Neural progenitor cell (in vitro differentiated cells): Measurements from ENCODE around the gene SHMT1. TPM values are rescaled to one million over a fixed set of nuclear protein-coding genes. Genes with fewer than 3 reads are reported as not detected.
A peak's percentile ranks its signal among the peaks of the same experiment; 100 is the strongest.

Source experiments
- DNase-seq: peaks from one replicate; pipeline ENCODE4 v3.0.0-alpha.2; 2016; ENCODE audit warnings: low spot score
- H2AFZ ChIP-seq: fragments of 200-600 bp; sonication (generic); replicated peaks from 2 replicates; pipeline ENCODE4 v1.6.1; 2016; ENCODE audit warnings: antibody characterized with exemption
- H3F3A ChIP-seq: fragments of 200-600 bp; sonication (generic); 2 replicates; pipeline ENCODE4 v1.6.1; 2016; ENCODE audit warnings: antibody characterized with exemption, low read depth
- H3K27ac ChIP-seq: fragments of 200-600 bp; sonication (generic); 2 replicates; pipeline ENCODE4 v1.5.1; 2016; ENCODE audit warnings: mild to moderate bottlenecking
- H3K27me3 ChIP-seq: fragments of 200-600 bp; sonication (generic); 2 replicates; pipeline ENCODE4 v1.6.1; 2016; ENCODE audit warnings: mild to moderate bottlenecking, moderate library complexity
- H3K36me3 ChIP-seq: fragments of 200-600 bp; sonication (generic); 2 replicates; pipeline ENCODE4 v1.5.1; 2016
- H3K4me1 ChIP-seq: fragments of 200-600 bp; sonication (generic); 2 replicates; pipeline ENCODE4 v1.6.1; 2016; ENCODE audit warnings: mixed run types
- H3K4me2 ChIP-seq: fragments of 200-600 bp; sonication (generic); 2 replicates; pipeline ENCODE4 v1.6.1; 2016
- H3K4me3 ChIP-seq: fragments of 200-600 bp; sonication (generic); 2 replicates; pipeline ENCODE4 v1.5.1; 2016
- H3K79me2 ChIP-seq: fragments of 200-600 bp; sonication (generic); 2 replicates; pipeline ENCODE4 v1.6.1; 2016; ENCODE audit warnings: low read depth
- H3K9ac ChIP-seq: fragments of 200-600 bp; sonication (generic); 2 replicates; pipeline ENCODE4 v1.6.1; 2016
- H3K9me3 ChIP-seq: fragments of 200-600 bp; sonication (generic); 2 replicates; pipeline ENCODE4 v1.5.1; 2016; ENCODE audit warnings: low read depth
- H4K20me1 ChIP-seq: fragments of 200-600 bp; sonication (generic); 2 replicates; pipeline ENCODE4 v1.6.1; 2016; ENCODE audit warnings: low read depth
- H3K27ac Mint-ChIP-seq: 3 replicates; pipeline ENCODE4 v1.8.0; 2021; ENCODE audit warnings: mixed read lengths
- H3K27me3 Mint-ChIP-seq: 2 replicates; pipeline ENCODE4 v1.8.0; 2022; ENCODE audit warnings: low read depth, mild to moderate bottlenecking, inconsistent platforms, moderate library complexity, mixed read lengths; ENCODE audit not compliant: insufficient read depth
- H3K36me3 Mint-ChIP-seq: 3 replicates; pipeline ENCODE4 v1.8.0; 2021; ENCODE audit warnings: mixed read lengths
- H3K4me1 Mint-ChIP-seq: 3 replicates; pipeline ENCODE4 v1.8.0; 2021; ENCODE audit warnings: mixed read lengths
- H3K4me3 Mint-ChIP-seq: 3 replicates; pipeline ENCODE4 v1.8.0; 2021; ENCODE audit warnings: mild to moderate bottlenecking, moderate library complexity, mixed read lengths
- H3K9me3 Mint-ChIP-seq: 3 replicates; pipeline ENCODE4 v1.8.0; 2020; ENCODE audit warnings: mixed read lengths
- EZH2 ChIP-seq: fragments of 200-600 bp; sonication (generic); IDR thresholded peaks from 2 replicates; pipeline ENCODE4 v1.6.1; 2017; ENCODE audit warnings: antibody characterized with exemption, mild to moderate bottlenecking, moderate library complexity
- EZH2phosphoT487 ChIP-seq: fragments of 200-600 bp; sonication (generic); IDR thresholded peaks from 2 replicates; pipeline ENCODE4 v1.6.1; 2017; ENCODE audit warnings: antibody characterized with exemption
- total RNA-seq: library from RNA; depleted of rRNA; stranded (reverse); fragments of >200 nt; gene quantifications from 2 replicates; pipeline ENCODE4 v1.2.3, GENCODE V29; 2015; ENCODE audit warnings: low replicate concordance
- TF ChIP-seq, protein P1 (sequence below): fragments of 200-600 bp; sonication (generic); IDR thresholded peaks from 2 replicates; pipeline ENCODE4 v1.5.1; 2017; ENCODE audit warnings: antibody characterized with exemption, mild to moderate bottlenecking

Gene SHMT1
- total RNA-seq, 1 donor from 2014 or later: 26.3 TPM

GRCh38 chr17:18319604-18320256, 43.6 kb downstream of the SHMT1 start:
- Histone ChIP-seq H3K36me3 (no peaks in the 10 kb centered on the region), H3K27me3 (no peaks in the 10 kb centered on the region), H3K9me3 (no peaks in the 10 kb centered on the region), H3K79me2 (peaks cover 46% of the 10 kb centered on the region), H4K20me1 (peaks cover 27% of the 10 kb centered on the region), H3K4me1 (peaks cover 6% of the 10 kb centered on the region), H3K4me2 (no peak overlapping the region), H3K4me3 (no peak overlapping the region), H3K9ac (no peak overlapping the region), H2AFZ (no peak overlapping the region), H3F3A (peaks cover 6% of the 10 kb centered on the region), H3K27ac (no peak overlapping the region)
- Mint-ChIP-seq H3K4me3 (no peak overlapping the region), H3K9me3 (no peaks in the 10 kb centered on the region), H3K4me1 (peaks cover 27% of the 10 kb centered on the region), H3K36me3 (peaks cover 5% of the 10 kb centered on the region), H3K27ac (no peak overlapping the region), H3K27me3 (peaks cover 3% of the 10 kb centered on the region)
- DNase-seq: peak; percentile 80
- TF ChIP-seq EZH2phosphoT487 (no peak), EZH2 (no peak)
- TF ChIP-seq, protein P1, sequence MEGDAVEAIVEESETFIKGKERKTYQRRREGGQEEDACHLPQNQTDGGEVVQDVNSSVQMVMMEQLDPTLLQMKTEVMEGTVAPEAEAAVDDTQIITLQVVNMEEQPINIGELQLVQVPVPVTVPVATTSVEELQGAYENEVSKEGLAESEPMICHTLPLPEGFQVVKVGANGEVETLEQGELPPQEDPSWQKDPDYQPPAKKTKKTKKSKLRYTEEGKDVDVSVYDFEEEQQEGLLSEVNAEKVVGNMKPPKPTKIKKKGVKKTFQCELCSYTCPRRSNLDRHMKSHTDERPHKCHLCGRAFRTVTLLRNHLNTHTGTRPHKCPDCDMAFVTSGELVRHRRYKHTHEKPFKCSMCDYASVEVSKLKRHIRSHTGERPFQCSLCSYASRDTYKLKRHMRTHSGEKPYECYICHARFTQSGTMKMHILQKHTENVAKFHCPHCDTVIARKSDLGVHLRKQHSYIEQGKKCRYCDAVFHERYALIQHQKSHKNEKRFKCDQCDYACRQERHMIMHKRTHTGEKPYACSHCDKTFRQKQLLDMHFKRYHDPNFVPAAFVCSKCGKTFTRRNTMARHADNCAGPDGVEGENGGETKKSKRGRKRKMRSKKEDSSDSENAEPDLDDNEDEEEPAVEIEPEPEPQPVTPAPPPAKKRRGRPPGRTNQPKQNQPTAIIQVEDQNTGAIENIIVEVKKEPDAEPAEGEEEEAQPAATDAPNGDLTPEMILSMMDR: peak; percentile 64

- H3F3A ChIP-seq: peaks cover 6% of the 10 kb centered on the region
- peaks cover 28% of the 10 kb centered on the region for H4K20me1 ChIP-seq
- H3K9me3 ChIP-seq: no peaks in the 10 kb centered on the region
- Mint-ChIP-seq H3K36me3 (peaks cover 3% of the 10 kb centered on the region), H3K9me3 (no peaks in the 10 kb centered on the region), H3K27ac (no peak overlapping the region), H3K27me3 (peaks cover 3% of the 10 kb centered on the region), H3K4me3 (peak overlapping the region; percentile 13), H3K4me1 (peaks cover 28% of the 10 kb centered on the region)
- H3K79me2 ChIP-seq: peaks cover 54% of the 10 kb centered on the region
- H3K27me3 ChIP-seq: no peaks in the 10 kb centered on the region
- H3K9ac ChIP-seq: peak overlapping the region; percentile 5
- no peak overlapping the region for H3K4me2 ChIP-seq
- no peak overlapping the region for H2AFZ ChIP-seq
- peaks cover 6% of the 10 kb centered on the region for H3K4me1 ChIP-seq
- H3K36me3 ChIP-seq: no peaks in the 10 kb centered on the region
- H3K27ac ChIP-seq: no peak overlapping the region
- no peak overlapping the region for H3K4me3 ChIP-seq
- DNase-seq: no peak
- TF ChIP-seq EZH2 (no peak), EZH2phosphoT487 (no peak)
- TF ChIP-seq, protein P1: no peak
These were observed 44.4 kb downstream of the SHMT1 start for GRCh38 chr17:18318771-18319450.

GRCh38 chr17:18318117-18318516, 45.2 kb downstream of the SHMT1 start:
- no peaks in the 10 kb centered on the region for H3K9me3 Mint-ChIP-seq
- H3K79me2 ChIP-seq: peaks cover 62% of the 10 kb centered on the region
- H3K4me3 Mint-ChIP-seq: no peak overlapping the region
- TF ChIP-seq, protein P1: no peak
- no peak for TF ChIP-seq EZH2
- TF ChIP-seq EZH2phosphoT487: no peak
- H3F3A ChIP-seq: peaks cover 6% of the 10 kb centered on the region
- peak overlapping the region; percentile 8 for H3K4me2 ChIP-seq
- no peak overlapping the region for H3K27ac Mint-ChIP-seq
- no peak overlapping the region for H2AFZ ChIP-seq
- H4K20me1 ChIP-seq: peaks cover 36% of the 10 kb centered on the region
- peaks cover 4% of the 10 kb centered on the region for H3K36me3 Mint-ChIP-seq
- H3K4me1 Mint-ChIP-seq: peaks cover 34% of the 10 kb centered on the region
- H3K27ac ChIP-seq: no peak overlapping the region
- H3K36me3 ChIP-seq: no peaks in the 10 kb centered on the region
- no peaks in the 10 kb centered on the region for H3K9me3 ChIP-seq
- DNase-seq: no peak
- no peaks in the 10 kb centered on the region for H3K27me3 ChIP-seq
- H3K27me3 Mint-ChIP-seq: peaks cover 3% of the 10 kb centered on the region
- peak overlapping the region; percentile 5 for H3K9ac ChIP-seq
- H3K4me1 ChIP-seq: peaks cover 13% of the 10 kb centered on the region
- H3K4me3 ChIP-seq: no peak overlapping the region
